ENCODE measurements around the gene IP6K3.

IP6K3 gene

GRCh38 chr6:33759887-33760629, 13.4 kb upstream of the IP6K3 start:
- DNase-seq (ENCODE audit: low read depth in 2 of 2): no peak

GRCh38 chr6:33758815-33759216, 12.1 kb upstream of the IP6K3 start:
- no peak for DNase-seq (ENCODE audit: low read depth in 2 of 2)

GRCh38 chr6:33757906-33758305, 11.2 kb upstream of the IP6K3 start:
- no peak for DNase-seq (ENCODE audit: low read depth in 2 of 2)

DNA sequence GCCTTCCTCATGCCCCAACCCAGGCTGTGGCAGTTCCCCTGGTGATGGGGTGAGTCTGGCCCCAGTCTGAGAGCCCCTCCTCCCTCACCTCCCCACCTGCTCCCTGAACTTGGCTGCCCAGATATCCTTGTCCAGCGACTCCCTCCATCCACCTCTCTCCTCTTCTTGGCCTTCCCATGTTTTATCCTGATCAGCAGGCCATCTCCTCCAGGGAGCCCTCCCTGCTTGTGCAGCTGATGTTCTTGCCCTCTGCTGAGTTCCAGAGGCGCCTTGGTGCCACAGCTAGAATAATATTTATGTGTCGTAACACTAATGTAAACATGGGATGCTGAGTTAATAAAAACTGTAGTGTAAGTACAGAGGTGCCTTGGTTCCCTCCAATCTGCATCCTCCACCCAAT, 10.4 kb upstream of the IP6K3 start:
- DNase-seq (ENCODE audit: low read depth in 2 of 2): no peak

- DNase-seq (ENCODE audit: low read depth in 2 of 2): no peak
These were observed 9.7 kb upstream of the IP6K3 start for GRCh38 chr6:33756211-33756954.

- DNase-seq (ENCODE audit: low read depth in 2 of 2): no peak
These were observed 8.6 kb upstream of the IP6K3 start for GRCh38 chr6:33755070-33755869.

GRCh38 chr6:33754222-33754621, 7.5 kb upstream of the IP6K3 start:
- DNase-seq (ENCODE audit: low read depth in 2 of 2): no peak

DNA sequence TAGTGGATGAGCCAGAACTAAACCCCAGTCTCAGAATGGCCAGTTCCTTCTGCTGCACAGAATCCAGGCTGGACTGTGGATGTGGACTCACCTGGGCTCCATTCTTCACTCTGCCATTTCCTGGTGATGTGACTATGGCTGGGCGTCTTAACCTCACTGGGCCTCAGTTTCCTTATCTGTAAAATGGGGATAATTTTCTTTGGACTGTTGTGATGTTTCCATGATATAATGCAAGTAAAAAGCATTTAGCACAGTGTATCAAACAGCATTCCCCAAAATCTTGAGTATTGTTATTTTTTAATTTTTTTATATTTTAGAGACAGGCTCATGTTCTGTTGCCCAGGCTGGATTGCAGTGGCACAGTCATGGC, 5.9 kb upstream of the IP6K3 start:
- DNase-seq (ENCODE audit: low read depth in 2 of 2): no peak

DNA sequence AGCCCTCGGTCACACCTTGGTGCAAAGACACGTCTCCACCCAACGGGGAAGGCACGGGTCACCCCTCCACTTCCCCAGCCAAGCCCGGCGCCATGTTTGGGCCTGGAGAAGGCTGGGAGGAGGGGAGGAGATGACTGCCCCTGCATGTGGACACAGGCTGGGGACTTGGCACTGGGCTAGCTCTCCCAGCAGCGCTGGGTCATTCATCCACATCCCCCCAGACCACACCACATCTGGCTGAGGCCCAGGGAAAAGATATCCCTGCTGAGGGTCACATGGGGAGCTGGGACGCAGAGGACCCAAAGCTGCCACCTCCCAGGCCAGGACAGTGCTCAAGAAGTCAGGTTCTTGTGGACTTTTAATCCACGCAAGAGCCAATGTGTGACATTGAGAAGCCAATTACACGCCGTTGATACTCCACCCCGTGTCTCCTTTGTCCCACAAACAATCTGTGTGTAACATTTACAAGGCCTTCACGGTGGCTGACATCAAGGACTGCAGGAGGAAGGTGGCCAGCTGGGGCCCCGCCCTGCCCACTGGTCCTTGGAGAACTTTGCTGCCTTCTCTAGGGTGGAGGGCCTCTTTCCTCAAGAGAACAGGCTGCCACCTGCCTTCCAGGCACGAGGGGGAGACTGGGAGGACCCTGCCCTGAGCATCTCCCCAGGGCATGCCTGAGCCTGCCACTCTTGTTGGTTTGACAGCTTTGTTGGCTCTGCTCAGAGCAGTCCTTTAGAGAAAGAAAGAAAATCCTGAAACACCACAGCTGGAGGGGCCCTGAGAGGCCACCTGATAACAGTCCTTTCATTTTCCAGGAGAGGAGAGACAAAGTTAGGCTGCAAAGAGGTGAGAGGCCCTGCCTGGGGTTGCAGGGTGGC, 5.3 kb upstream of the IP6K3 start:
- DNase-seq (ENCODE audit: low read depth in 2 of 2): no peak

DNA sequence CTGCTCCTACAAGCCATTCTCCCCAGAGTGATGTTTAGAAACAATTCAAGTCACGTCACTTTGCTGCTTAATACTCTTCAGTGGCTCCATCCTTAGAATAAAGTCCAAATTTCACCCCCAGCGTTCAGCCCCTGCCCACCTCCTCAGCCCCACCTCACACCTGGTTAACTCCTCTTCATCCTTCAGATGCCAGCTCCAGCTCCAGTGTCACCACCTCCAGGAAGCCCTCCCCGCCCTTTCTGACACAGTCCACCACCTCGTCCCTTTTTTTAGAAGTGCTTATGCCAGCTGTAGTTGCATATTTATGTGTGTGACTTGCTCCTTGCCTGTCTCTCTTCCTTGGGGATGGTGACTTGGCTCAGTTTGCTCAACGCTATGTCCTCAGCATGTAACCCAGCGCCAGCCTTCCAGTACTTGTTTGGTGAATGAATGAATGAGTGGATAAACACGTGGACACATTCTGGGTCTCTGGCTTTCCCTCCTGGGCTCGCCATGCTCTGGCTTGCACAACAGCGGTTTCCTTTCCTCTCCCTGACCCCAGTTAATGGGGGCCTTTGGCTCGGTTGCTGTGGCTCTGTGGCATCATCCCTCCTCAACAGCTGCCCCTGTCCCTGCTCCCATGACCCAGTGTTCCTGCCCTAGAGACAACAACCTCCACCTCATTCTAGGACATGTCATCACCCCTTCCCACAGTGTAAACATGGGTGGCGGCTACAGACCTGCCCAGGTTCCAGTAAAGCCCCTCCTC, 3.7 kb upstream of the IP6K3 start:
- no peak for DNase-seq (ENCODE audit: low read depth in 2 of 2)

- DNase-seq (ENCODE audit: low read depth in 2 of 2): no peak
These were observed 2.7 kb upstream of the IP6K3 start for GRCh38 chr6:33749401-33749800.

DNA sequence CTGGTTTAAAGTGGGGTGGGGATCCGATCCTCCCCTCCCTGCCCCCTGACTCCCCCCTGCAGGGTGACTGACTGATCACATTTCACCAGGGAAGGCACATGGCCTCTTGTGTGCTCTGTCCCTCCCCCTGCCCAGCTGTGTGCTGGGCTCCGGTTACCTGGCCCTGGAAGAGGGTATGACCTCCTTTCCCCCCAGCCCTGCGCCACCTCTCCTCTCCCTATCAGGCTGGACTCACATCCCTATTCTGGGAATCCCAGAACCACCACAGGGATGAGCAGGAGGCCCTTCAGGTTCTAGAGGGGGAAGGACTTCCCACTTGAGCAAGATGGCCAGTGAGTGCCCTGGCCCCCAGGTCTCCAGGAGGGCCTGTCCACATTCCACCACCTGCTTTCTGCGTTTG, 2.1 kb upstream of the IP6K3 start:
- no peak for DNase-seq (ENCODE audit: low read depth in 2 of 2)

DNA sequence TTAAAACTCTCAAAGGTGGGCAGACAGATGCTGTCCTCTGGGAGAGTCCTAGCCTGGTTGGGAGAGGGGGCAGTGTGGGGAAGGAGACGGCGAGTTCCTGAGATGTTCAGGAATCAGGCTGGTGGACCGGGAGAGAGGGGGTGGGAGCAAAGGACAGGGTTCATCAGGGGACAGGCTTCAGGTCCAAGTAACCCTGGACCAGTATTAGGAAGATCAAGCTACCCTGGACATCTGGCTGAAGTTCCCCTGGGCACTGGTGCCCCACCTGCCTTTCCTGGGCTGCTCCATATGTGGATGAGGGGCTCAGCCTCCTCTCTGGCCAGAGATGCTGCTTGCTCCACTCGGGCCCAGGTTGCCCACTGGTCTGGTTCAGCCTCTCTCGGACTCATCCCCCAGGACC, 1.1 kb upstream of the IP6K3 start:
- no peak for DNase-seq (ENCODE audit: low read depth in 2 of 2)

DNA sequence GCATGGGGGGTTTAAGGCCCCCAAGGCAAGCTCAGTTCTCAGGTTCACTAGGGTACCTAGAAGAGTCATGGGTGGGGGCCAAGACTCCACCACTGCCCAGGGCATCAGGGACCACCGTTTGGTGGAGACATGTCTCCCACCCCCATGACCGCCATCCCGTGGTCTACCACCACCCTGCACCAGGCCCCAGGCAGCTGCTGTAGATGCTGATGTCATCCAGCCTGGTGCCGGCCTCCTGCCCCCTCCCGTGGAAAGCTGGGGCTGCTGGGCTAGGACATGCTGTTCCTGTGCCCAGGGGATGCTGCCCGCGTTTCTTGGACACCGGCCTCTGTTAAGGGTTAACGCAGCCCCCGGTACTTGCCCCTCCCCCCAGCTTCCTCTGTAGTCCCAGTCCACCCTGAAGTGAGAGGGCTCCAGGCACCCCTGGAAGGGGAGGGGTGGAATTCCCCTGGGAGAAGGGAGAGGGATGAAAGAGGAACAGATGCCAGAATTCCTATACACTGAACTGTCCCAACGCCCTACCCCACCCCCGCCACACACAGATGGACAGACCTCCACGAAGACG, 587 bp downstream of the IP6K3 start:
- DNase-seq (ENCODE audit: low read depth in 2 of 2): no peak

- DNase-seq (ENCODE audit: low read depth in 2 of 2): no peak
These were observed 1.2 kb downstream of the IP6K3 start for GRCh38 chr6:33745548-33745947.

DNA sequence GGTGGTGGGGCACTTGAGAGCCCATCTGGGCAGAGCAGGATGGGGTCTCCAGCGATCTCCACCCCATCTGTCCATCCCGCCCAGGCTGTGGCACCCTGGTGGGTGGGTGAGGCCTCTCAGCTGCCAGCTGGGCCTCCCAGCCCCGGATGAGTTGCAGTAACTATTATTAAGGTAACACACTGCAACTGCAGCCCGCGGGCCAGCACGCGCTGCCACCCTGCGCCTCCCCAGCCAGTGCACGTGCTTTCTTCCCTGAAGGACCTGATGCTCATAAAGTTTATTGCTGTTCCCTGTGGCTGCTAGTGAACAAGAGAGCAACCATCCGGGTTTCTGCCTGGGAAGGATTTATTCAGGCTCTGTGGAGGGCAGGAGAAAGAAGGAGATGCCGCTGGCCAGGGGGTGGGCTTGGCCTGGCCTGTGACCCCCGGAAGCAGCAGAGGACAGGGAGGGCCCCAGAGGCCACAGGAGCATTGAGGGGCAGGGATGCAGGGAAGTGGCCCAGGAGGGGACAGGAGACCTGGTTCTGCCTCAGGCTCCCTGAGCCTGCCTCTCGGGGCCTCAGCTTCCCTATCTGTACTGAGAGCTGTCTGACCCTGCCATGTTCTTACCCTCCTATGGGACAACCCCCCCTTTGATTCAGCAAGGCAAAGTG, 1.7 kb downstream of the IP6K3 start:
- DNase-seq (ENCODE audit: low read depth in 2 of 2): no peak

- peak; percentile 53 to 70 for DNase-seq (ENCODE audit: low read depth in 2 of 2)
These were observed 2.5 kb downstream of the IP6K3 start for GRCh38 chr6:33744001-33744848.

DNA sequence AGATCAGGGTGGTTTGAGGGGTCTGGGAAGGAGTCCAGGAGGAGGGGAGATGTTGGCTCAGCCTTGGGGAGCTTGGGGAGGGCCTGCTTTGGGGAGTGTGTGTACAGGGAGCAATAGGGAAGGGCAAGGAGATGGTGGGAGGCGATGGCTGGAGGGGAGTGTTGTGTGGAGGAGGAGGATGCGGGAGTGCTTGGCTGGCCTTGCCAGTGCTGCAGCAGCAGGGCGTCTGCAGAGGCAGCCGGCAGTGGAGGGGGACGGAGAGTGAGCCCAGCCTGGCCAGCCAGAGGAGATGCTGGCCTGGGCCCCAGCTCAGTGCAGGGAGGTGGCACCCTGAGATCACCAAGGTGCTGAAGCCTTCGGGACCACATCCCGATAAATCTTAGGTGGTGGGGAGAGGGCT, 3.9 kb downstream of the IP6K3 start:
- DNase-seq (ENCODE audit: low read depth in 2 of 2): no peak

- DNase-seq (ENCODE audit: low read depth in 2 of 2): no peak
These were observed 4.6 kb downstream of the IP6K3 start for GRCh38 chr6:33742092-33742491.
